ENCODE data around the gene LRP11.
"Not testable (repeated sequence)": the region's sequence is repeated elsewhere in the genome, so short reads cannot be mapped to it uniquely, and the experiment has no call there.

- TF ChIP-seq CTCF (IDR thresholded peaks at IDR 0.05; ENCODE audit: poor library complexity, severe bottlenecking); RAD21 (conservative IDR thresholded peaks at IDR 0.05); REST (IDR thresholded peaks at IDR 0.05; ENCODE audit: borderline replicate concordance); POLR2AphosphoS5 (IDR thresholded peaks at IDR 0.05): not testable (repeated sequence)
Observed at GRCh38 chr6:149844036-149844435, 20.1 kb downstream of the LRP11 start.

Measured in neural cell (in vitro differentiated cells).